ENCODE data around the gene CEBPZ.

DNA sequence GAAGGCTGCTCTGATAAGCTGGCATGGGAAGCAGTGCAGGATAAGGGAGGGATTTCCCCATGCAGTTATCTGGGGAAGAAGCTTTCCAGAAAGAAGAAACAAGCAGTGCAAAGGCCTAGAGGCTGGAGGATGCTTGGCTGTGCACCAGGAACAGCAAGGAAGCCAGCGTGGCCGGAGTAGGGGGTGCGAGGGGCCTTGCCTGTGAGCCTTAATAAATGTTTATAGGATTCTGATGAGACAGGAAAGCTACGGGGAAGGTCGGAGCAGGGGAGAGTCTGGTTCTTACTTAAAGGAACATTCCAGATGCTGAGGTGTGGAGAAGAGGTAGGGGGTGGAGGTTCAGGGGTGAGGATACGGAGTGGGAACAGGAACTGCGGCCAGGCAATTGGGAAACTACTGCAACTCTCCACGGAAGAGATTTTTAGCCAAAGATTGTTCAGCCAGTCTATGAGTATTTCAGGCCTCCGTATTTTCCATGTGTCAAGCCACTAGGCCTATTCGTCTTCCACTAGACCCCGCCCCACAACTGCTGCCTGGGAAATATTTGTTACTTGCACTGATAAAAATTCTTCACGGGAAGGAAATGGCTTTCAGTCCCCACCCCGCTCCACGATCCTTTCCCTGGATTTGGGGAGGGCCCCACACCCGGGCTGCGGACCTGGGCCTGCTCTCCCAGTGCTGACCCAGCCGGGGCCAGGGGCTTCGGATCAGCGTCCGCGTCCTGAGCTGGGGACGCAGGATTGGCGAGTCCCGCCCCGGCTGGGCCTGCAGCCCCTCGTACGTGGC is 75.1 kb downstream of the CEBPZ start:
- TF ChIP-seq, protein P1, sequence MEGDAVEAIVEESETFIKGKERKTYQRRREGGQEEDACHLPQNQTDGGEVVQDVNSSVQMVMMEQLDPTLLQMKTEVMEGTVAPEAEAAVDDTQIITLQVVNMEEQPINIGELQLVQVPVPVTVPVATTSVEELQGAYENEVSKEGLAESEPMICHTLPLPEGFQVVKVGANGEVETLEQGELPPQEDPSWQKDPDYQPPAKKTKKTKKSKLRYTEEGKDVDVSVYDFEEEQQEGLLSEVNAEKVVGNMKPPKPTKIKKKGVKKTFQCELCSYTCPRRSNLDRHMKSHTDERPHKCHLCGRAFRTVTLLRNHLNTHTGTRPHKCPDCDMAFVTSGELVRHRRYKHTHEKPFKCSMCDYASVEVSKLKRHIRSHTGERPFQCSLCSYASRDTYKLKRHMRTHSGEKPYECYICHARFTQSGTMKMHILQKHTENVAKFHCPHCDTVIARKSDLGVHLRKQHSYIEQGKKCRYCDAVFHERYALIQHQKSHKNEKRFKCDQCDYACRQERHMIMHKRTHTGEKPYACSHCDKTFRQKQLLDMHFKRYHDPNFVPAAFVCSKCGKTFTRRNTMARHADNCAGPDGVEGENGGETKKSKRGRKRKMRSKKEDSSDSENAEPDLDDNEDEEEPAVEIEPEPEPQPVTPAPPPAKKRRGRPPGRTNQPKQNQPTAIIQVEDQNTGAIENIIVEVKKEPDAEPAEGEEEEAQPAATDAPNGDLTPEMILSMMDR (IDR thresholded peaks at IDR 0.05), result no peak
- TF ChIP-seq POLR2A (IDR thresholded peaks at IDR 0.05), result no peak
